ENCODE measurements around the gene GCNT1.

- TF ChIP-seq, protein P1, sequence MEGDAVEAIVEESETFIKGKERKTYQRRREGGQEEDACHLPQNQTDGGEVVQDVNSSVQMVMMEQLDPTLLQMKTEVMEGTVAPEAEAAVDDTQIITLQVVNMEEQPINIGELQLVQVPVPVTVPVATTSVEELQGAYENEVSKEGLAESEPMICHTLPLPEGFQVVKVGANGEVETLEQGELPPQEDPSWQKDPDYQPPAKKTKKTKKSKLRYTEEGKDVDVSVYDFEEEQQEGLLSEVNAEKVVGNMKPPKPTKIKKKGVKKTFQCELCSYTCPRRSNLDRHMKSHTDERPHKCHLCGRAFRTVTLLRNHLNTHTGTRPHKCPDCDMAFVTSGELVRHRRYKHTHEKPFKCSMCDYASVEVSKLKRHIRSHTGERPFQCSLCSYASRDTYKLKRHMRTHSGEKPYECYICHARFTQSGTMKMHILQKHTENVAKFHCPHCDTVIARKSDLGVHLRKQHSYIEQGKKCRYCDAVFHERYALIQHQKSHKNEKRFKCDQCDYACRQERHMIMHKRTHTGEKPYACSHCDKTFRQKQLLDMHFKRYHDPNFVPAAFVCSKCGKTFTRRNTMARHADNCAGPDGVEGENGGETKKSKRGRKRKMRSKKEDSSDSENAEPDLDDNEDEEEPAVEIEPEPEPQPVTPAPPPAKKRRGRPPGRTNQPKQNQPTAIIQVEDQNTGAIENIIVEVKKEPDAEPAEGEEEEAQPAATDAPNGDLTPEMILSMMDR (conservative IDR thresholded peaks at IDR 0.05 in 1 of 2, IDR thresholded peaks at IDR 0.05 in 1 of 2; ENCODE audit: extremely low read depth in 1 of 2, insufficient read depth in 1 of 2, low read depth in 1 of 2, low read length in 2 of 2), result no peak
- TF ChIP-seq EZH2 (IDR thresholded peaks at IDR 0.05; ENCODE audit: borderline replicate concordance, low read length), result no peak
Observed at GRCh38 chr9:76424491-76424890, 34.5 kb upstream of the GCNT1 start.
